Dermis blood vessel endothelial cell (primary cell): ENCODE measurements around the gene KLHL17. TPM values are rescaled to one million over a fixed set of nuclear protein-coding genes. Genes with fewer than 3 reads are reported as not detected.
A peak's percentile ranks its signal among the peaks of the same experiment; 100 is the strongest.
"Not testable (repeated sequence)": the region's sequence is repeated elsewhere in the genome, so short reads cannot be mapped to it uniquely, and the experiment has no call there.

Experiments used
- DNase-seq: peaks from one replicate; pipeline ENCODE4 v3.0.0; 2010
- total RNA-seq: library from RNA; depleted of rRNA; stranded (reverse); fragments of >200 nt; gene quantifications from 2 replicates; pipeline ENCODE4 v1.2.3, GENCODE V29; 2014

The KLHL17 gene
- total RNA-seq, 1 donor from 2014 or later = 8.0 TPM

DNA sequence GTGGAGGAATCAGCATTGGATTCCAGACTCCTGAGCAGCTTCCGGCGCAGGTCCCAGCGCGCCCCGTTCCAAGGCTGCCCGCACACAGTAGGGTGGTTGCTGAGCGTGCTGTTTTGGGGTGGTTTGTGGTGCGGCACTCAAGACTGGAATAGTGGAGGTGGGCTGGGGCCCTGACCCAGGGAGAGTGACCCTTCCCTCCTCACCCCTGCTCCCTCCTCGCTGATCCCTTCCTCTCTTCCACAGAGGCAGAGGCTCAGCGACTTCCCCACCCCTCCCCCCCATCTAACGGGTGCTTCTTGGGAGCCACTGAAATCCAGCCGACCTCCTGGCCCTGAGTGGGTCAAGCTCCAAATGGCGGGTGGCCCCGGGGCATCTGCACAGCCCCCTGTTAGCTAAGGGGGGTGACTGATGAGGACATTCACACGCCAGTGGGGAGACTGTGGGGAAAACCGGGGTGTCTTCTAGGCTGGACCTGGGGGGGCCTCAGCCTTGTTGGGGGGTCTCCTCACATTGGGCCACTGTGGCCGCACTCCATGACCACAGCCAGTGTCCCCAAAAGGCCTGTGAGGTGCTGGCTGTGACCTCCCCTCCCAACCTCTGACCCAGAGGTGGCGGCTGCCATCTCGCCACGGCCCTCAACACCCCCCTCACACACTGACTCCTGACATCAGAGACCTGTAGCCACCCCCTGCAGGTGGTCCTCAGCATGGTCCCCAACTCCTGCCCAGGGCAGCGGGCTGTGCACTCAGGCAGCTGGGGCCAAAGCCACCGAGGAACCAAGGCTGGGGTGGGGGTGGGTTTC lies 43.4 kb downstream of the KLHL17 start:
- no peak for DNase-seq

DNA sequence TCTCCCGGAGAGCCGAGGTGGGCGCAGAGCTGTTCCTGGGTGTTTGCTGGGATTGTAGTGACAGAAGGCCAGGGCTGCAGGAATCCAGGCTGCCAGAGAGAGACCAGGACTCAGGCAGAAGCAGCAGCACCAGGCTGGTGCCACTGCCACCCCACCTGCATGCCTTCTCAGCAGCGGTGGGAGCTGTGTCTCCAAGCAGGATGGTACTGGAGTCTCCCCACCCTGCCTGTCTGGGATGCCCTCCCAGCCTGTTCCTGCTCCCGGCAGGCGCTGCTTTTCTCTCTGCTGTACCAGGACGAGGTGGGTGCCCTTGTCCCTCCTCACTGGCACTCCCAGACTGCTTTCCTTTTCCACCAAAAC lies 44.0 kb downstream of the KLHL17 start:
- DNase-seq = no peak

DNA sequence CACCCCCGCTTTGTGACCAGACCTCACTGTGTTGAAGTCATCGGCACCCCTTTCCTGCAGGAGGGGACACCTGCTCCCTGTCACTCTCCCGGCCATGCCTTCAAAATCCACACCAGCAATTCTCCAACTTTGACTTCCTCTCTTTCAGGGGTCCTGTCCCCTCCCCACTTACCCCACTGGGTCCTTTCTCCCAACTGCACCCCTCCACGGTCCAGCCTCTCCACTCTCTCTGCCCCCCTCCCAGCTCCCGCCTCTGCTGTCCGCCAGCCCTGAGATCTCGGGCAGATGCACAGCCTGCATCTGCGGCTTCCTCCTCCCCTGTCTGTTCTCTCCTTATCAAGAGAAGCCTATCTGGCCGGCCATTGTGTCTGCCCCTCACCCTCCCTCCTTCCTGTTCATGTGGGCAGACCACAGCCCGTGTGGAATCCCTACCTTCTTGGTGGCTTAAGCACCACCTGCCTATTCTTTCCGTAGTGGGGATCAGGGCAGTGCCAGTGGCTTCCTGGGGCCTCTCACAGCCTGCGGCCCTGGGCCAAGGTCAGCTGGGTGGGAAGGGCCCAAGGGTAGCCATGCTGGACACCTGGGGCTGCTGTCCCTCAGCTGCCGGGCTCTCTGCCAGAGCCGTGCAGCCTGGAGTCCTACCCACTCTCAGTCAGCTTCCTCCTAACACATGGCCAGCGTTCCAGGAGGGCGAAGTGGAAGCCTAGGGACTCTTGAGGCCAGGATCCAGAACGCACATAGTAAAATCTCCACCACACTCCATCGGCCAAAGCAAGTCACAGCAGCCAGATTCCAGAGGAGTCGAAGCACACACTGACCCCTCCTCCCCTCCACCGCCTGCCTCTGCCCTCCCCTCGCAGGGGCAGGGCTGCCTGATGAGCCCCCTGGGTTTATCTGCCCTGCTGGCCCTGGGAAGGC lies 44.7 kb downstream of the KLHL17 start:
- DNase-seq = peak; percentile 74

DNA sequence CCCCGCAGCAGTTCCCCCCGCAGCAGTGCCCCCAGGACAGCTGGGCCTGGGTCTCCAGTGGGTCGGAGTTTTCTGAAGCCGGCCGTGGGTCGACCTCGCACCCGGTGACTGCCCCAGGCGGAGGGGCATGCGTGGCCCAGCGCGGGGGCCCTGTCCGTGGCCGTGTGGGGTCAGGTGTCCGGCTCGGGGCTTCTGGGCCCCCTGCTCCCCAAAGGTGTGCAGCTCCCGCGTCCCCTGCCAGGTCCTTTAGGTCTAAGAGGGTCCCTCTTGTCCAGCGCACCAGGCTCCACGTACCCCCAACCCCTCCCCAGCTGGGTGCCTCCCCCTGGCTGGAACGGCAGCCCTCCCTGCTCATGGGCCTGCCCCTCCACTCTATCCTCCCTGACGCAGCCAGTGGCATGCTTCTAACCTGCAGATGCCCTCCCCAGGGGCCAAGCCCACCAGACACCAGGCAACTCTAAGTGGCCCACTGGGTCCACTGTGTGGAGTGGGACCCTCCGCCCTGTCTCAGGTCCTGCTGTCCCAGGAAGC lies 45.5 kb downstream of the KLHL17 start:
- DNase-seq = no peak

DNA sequence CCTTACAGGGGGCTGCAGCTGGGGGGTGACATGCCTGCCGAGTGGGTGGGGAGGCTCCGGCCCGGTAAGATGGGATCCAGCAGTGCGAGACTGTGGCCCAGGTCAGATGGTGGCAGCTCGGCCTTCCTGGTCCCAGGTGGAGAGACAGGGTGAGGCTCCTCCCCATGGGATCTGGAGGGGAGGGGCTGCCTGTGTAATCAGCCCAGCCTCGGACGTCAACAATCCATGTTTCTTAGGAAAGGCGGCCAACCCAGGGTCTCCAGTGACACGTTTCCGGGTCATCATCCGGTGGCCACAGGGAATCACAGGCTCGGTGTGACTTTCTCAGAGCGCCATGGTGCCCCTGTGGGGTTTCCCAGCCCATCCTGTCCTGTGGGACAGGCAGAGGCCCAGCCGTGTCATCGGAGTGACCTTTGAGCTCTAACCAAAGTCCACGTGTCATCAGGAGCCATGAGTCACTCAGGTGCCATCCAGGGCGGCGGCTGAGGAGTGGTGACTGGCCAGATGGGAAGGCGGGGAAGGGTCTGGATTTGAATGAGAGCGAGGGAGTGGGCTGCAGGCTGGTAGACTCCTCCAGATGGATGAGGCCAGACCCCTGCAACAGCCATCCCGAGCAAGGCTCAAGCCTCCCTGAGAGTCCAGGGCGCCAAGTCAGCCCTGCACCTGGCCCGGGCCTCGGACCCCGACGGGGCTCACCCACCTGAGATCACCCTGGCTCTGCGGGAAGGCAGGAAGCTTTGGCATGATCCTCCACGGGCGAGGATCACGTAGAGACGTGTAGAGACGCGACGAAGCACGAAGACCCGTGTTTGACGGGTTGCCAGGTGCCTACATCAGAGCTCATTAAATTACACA lies 46.1 kb downstream of the KLHL17 start:
- DNase-seq = no peak

DNA sequence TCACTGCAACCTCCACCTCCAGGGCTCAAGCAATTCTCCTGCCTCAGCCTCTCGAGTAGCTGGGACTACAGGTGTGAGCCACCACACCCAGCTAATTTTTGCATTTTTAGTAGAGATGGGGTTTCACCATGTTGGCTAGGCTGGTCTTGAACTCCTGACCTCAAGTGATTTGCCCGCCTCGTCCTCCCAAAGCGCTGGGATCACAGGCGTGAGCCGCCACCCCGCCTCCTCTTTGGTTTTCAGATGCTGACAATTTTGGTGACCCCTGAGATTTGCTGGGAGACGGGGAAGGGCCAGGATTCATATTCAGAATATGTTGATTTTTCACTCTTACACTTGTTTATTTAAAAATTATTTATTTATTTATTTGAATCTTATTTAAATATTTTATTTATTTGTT lies 49.7 kb downstream of the KLHL17 start:
- not testable (repeated sequence) for DNase-seq

DNA sequence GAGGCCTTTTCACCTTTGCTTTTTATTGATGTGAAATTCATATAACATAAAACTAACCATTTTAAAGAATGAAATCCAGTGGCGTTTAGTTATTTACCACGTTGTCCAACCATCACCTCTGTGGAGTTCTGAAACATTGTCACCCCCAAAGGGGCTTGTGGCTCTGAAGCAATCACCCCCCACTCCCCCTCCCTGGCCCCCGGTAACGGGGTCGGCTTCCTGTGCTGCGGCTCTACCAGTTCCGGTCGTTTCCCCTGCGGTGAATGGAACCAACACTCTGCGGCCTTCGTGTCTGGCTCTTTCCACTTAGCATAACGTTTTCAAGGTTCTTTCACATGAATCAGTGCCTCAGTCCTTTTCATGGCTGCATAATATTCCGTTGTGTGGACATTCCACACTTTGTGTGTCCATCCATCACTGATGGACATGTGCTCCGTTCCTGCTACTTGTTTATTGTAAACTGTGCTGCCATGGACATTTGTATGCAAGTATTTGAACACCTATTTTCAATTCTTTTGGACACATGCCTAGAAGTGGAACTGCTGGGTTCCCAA lies 51.1 kb downstream of the KLHL17 start:
- DNase-seq = no peak

DNA sequence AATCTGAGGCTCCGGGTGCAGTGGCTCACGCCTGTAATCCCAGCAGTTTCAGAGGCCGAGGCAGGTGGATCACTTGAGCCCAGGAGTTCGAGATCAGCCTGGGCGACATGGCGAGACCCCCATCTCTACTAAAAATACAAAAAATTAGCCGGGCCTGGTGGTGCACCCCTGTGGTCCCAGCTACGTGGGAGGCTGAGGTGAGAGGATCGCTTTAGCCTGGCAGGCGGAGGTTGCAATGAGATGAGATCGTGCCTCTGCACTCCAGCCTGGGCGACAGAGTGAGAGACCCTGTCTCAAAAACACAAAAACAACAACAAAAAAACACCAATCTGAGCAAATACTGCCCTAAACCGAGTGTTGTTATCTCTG lies 52.3 kb downstream of the KLHL17 start:
- not testable (repeated sequence) for DNase-seq

DNA sequence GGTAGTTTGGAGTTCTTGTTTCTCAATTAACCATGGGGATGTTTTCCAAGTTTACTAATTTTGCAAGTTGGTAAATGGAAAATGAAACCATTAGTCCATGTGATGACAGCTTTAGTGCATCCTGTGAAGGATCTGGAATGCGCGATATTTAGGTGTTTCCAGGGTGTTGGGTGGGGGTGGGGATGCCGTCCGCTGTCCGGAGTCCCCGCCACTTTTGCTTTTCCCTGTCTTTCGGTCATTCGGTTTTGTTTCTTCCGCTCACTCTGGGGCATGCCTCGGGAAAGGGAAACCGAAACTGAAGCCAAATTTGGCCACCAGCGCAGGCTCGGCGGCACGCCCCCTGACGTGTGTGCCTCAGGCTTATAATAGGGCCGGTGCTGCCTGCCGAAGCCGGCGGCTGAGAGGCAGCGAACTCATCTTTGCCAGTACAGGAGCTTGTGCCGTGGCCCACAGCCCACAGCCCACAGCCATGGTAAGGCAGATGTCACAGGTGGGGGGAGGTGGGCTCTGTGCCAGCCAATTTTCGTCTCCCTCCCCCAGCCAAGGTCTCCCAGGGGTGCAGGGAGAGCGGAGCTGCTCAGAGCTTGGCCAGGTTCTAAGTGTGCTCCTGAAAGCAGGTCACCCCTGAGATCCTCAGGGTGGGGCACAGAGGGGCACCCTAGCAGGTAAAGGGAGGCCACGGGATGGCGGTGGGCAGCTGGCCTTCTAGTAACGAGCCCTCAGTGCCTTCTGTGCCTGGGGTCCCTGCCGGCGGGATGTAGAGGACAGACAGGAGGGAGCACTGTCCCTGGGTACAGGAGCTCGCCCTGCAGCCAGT lies 52.9 kb downstream of the KLHL17 start, which contains the start of gene ISG15:
TSS of gene ISG15 (plus strand) at position 393 of the 817 bp plus-strand sequence. CDS start at position 470, 77 bp downstream.
- DNase-seq = peak; percentile 90

DNA sequence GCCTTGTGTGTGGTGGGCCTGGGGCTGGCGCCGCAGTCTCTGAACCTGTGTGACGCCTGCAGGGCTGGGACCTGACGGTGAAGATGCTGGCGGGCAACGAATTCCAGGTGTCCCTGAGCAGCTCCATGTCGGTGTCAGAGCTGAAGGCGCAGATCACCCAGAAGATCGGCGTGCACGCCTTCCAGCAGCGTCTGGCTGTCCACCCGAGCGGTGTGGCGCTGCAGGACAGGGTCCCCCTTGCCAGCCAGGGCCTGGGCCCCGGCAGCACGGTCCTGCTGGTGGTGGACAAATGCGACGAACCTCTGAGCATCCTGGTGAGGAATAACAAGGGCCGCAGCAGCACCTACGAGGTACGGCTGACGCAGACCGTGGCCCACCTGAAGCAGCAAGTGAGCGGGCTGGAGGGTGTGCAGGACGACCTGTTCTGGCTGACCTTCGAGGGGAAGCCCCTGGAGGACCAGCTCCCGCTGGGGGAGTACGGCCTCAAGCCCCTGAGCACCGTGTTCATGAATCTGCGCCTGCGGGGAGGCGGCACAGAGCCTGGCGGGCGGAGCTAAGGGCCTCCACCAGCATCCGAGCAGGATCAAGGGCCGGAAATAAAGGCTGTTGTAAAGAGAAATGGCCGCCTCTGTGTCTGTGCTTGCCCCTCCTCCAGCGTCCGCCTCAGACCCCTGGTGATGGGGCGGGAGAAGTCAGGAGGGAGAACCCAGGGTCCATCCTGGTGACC lies 53.7 kb downstream of the KLHL17 start:
- peak; percentile 64 for DNase-seq

DNA sequence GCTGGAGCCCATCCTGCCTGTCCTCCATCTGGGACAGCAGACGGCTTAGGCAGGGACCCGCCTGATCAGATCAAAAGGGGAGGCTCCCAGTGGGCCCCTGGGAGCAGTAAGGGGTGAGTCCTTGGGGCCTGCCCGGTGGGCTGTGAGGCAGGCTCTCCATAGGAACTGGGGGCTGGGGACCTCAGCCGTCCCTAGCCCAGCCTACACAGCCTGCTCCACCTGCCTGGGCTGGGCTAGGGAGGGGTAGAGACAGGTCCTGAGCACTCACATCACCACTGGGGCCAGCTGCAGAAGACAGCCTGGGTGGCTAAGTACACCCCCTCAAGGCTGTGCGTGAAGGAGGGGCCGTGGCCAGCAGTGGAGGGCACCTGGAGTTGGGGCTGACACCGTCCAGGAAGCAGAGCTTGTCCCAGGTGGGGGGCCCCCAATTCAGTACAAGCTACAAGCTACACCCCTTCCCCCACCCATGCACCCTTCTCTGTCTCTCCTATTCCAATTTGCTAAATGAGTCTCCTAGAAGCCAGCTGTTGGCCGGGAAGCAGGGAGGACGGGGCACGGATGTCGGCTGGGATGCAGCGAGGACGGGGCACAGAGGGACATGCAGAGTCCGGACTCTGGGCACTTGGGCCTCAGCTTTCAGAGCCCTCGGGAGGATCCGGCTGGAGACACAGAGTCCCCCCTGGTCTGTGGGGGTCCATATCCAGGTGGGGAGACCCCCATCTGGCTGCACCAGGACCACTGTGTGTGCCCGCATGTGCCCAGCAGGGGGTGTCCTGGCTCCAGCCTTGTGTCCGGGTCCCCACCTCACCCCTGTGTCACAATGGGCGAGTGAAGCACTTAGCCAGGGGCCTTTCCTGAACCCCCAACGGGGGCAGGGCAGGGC lies 54.7 kb downstream of the KLHL17 start:
- DNase-seq = peak; percentile 61

Other genes starting within 250 kb of the KLHL17 start
- gene SAMD11, start 36.7 kb upstream of the KLHL17 start, total RNA-seq = 0.19 and 0.68 TPM in 2 replicates
- 70.5 and 98.0 TPM in 2 replicates for gene NOC2L, start 1.3 kb upstream of the KLHL17 start, total RNA-seq
- gene PLEKHN1, start 5.9 kb downstream of the KLHL17 start, total RNA-seq = 0.17 and 0.37 TPM in 2 replicates
- not detected in 2 replicates for gene PERM1, start 21.5 kb downstream of the KLHL17 start, total RNA-seq
- 49.6 and 76.9 TPM in 2 replicates for gene HES4, start 39.5 kb downstream of the KLHL17 start, total RNA-seq
- gene ISG15, start 52.9 kb downstream of the KLHL17 start, total RNA-seq = 75.4 and 122 TPM in 2 replicates
- gene AGRN, start 59.5 kb downstream of the KLHL17 start, total RNA-seq = 102 and 117 TPM in 2 replicates
- not detected in 2 replicates for gene RNF223, start 113.7 kb downstream of the KLHL17 start, total RNA-seq
- gene C1orf159, start 155.5 kb downstream of the KLHL17 start, total RNA-seq = 11.4 and 11.7 TPM in 2 replicates
- gene TTLL10, start 213.3 kb downstream of the KLHL17 start, total RNA-seq = not detected in 2 replicates
- 1.0 TPM in 1 of 2 replicates, not detected in the other for gene TNFRSF18, start 246.0 kb downstream of the KLHL17 start, total RNA-seq